Activated CD8-positive, alpha-beta memory T cell treated with anti-CD3 and anti-CD28 coated beads for 1 hour (primary cell): ENCODE measurements around the gene IGSF21.

Source experiments
- DNase-seq, 2 donors: peaks; one replicate each; pipeline ENCODE4 v3.0.0-alpha.2; 2020; ENCODE audit warnings: low read depth in 1 of 2; ENCODE audit errors: extremely low read depth in 1 of 2

Gene IGSF21

DNA sequence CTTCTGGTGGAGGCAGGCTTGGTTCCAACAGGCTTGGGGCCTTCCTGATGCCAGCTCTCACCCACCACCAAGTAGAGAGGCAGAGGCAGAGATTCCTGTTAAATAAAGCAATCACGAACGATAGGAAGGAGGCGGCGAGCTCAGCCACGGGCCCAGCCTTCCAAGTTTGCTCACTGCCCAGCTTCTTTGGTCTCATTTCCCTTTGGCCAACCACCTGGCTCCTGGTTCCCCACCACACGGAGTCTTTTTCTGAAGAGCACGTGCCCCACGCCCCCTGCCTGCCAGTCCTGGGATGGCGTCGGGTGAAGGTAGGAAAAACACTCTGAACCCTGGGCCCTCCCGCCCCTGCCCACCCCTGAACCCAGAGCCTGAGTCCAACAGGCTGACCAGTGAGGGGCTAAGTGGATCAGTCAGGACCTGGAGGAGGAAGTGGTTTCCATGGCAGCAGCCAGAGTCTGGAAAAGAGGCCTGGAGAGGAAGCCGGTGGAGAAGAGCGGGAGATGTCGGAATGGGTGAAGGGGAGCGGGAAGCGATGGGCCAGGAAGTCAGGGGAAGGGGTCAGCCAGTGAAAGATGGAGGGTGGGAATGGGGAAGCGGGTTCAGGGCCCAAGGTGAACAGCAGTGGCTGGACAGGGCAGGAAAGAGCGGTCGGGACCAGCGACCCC is 214.9 kb downstream of the IGSF21 start:
- no peak for DNase-seq

DNA sequence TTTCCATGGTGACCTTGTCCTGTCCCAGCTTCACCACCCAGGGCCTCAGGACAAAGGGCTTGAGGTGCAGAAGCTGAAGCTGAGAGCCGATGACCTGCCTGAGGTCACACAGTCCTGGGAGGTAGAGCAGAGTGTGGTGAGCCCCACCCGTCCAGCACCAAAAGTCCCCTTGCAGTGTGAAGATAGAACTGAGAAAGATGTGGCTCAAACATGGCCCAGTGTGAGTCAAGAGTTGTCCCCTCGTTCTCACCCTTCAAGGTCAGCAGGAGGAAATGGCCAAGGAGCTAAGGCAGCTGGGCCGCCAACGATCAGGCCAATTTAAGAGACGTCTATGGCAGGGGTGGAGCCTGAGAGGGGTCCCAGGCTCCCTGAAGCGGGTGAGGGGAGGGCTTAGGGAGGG is 215.7 kb downstream of the IGSF21 start:
- no peak for DNase-seq

- no peak for DNase-seq
Observed at GRCh38 chr1:18324246-18324645, 216.6 kb downstream of the IGSF21 start.

DNA sequence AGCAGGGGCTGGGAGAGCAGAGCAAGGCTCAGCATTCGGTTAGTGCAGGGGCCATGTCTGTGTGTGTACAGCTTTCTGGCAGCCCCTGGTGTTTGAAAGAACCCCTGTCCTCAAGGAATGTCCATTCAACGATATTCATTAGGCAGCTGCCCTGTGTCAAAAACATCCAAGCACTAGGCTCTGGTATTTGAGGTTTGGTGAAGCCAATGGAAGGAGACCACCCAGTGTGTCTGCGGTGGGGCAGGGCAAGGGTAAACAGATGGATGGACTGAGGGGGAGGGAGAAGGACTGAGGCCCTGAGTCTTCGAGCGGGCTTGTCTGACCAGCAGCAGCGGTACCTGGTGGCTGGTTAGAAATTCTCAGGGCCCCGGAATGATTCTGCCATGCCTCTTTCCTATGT is 217.5 kb downstream of the IGSF21 start:
- DNase-seq: no peak

- no peak for DNase-seq
Observed at GRCh38 chr1:18326211-18326897, 218.8 kb downstream of the IGSF21 start.

- DNase-seq: no peak
Observed at GRCh38 chr1:18327650-18328049, 220.1 kb downstream of the IGSF21 start.

DNA sequence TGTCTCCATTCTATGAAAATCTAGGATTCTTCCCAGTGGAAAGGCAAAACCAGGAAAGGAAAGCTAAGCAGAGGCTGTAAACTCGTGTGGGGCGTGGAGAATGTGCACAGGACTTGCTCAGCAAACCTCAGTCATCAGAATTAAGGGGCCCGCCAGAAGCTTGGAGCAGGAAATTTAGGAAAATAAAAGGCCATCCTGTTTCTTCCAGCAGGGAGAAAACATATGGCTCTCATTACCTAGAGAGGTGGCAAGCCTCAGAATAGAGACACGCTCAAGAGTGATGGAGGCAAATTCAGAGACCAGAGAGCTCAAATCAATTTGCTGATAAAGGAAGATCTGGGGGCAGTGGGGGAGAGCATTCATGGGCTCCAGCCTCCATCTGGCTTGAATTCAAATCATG is 221.2 kb downstream of the IGSF21 start:
- DNase-seq: no peak

DNA sequence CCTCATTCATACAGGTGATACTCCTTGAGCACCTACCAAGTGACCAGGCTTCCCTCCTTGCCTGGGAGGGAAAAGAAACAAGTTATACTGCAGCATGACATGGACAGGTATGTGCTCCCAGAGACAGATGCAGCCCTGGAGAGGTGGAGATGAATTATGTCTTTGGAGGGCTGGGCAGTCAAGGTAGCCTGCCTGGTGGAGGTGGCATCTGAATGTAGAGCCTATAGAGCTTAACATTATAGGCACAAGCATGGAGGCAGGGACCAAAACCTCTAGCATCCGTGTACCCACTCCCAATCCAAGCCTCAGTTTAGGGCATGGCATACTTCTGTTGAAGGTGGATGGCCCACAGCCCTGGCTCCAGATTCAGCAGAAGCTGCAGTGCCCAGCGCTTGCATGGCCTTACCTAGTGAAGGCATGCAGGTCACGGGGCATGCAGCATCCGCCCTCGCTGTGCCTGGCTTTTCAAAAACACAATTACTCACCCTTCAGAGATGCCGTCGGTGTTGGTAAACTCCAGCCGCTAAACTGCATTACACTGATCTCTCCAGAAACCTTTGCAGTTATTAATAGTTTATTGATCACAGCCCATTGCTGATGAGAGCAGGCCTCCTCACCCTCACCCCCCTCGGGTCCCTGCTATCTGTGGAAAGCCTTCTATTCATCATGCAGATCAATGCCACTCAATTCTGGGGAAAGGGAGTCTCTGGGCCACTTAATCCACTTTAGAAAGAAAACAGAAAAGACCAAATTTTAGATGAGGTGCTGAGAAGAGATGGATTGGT is 222.1 kb downstream of the IGSF21 start:
- DNase-seq: no peak

DNA sequence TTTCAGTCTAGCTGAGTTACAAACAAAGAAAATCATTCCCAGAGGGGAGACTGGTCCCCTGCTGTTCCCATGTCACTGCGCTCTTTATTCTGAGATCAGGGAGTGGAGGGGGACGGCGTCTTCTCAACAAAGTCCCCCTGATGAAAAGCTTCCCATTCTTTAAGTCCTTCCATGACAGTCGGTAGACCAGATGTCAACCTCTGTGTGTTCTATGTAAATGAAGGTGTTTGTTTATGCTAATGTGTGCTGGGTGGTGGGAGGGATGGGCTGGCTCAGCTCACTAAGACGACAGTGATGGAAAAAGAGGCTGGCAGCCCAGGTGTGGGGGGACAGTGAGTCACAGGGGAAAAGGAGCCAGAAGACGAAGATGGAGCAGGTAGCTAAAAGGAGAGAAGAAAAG is 225.0 kb downstream of the IGSF21 start:
- no peak for DNase-seq

DNA sequence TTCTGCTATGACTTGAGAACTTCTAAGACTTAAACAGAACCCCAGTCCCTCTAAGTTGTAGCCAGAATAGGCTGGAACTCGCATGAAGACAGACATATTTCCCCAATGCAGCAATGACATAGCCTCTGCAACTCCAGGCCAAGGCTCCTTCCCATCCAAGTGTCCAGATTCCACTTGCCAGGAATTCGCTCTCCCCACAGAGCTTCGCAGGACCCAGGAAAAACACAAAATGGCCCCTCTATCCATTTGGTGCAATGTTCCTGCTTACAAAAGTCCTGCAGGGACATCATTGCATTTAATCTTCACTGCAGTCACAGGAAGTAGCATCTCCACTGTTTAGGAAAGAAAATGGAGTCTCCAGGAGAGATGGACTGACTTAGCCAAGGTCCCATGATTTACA is 225.6 kb downstream of the IGSF21 start:
- DNase-seq: no peak

- DNase-seq: no peak
Observed at GRCh38 chr1:18336801-18337200, 229.2 kb downstream of the IGSF21 start.

- no peak for DNase-seq
Observed at GRCh38 chr1:18337757-18338156, 230.2 kb downstream of the IGSF21 start.

DNA sequence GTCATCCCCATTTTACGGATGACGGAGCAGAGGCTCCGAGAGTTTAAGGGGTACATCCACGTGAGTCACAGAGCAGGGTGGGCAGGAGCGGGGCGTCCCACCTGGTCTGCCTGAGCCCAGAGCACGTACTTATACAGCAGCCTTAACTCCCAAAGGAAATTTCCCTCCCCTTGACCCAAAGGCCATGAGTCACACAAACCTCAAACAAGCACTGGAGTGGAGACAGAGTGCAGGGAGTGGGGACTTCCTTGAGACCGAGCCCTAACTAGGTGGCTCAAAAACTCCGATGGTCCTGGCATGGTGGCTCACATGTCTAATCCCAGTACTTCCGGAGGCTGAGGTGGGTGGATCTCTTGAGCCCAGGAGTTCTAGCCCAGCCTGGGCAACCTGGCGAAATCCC is 231.6 kb downstream of the IGSF21 start:
- no peak for DNase-seq

- no peak for DNase-seq
Observed at GRCh38 chr1:18340158-18340764, 232.7 kb downstream of the IGSF21 start.

DNA sequence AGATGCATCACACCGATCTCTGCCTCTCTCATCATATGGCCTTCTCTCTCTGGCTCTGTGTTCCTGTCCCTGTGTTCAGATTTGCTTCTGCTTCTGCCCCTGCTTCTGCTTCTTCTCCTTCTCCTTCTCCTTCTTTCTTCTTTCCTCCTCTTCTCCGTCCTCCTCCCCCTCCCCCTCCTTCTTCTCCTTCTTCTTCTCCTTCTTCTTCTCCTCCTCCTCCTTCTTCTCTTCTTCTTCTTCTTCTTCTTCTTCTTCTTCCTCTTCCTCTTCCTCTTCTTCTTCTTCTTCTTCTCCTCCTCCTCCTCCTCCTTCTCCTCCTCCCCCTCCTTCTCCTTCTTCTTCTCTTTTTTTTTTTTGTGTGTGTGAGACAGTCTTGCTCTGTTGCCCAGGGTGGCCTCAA is 233.2 kb downstream of the IGSF21 start:
- no peak for DNase-seq

DNA sequence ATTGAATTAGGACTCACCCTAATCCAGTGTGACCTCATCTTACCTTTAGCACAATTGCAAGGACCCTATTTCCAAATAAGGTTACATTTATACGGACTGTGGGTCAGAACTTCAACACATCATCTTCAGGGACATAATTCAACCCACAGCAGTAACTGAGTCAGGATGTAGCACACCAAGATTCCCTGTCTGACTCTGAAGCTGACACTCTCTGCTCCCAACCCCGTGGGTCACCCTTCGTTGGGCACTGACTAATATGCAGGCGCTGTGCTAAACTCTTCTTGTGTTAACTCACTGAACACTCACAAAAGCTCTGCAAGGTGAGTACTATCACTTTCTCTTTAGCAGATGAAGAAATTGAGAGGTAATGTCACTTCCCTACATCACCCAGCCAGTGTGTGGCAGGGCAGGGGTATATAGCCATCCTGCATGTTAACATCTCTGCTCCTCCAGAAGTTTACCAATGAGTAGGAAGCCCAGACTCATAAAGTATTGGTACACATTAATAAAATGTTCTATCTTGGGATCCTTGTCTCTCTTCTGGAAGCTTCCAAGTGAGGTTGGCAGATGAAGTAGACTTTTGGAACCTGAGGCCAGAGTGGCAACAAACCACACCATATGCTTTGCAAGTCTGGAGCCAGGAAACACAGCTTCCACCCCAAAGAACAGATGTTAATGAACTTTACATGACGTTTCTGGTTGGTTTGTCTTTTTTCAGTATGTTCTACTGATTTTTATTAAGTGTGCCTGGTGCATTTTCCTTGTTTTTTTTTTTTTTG is 233.9 kb downstream of the IGSF21 start:
- DNase-seq: no peak

- no peak for DNase-seq
Observed at GRCh38 chr1:18342744-18343143, 235.1 kb downstream of the IGSF21 start.

DNA sequence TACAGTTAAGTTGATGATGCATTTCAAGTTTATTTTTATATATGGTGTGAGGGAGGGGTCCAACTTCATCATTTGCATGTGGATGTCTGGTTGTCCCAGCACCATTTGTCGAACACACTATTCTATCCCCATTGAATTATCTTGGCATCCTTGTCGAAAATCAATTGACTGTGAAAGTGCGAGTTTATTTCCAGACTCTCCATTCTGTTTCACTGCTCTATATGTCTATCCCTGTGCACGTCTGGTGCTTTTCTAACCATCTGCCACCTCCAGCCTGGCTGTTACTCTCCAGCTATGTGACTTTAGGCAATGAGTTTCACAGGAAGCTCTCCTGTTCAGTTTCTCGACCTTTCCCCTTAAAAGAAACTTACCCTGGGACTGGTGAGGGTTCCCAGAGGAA is 236.0 kb downstream of the IGSF21 start:
- no peak for DNase-seq

- DNase-seq: no peak
Observed at GRCh38 chr1:18344755-18345154, 237.2 kb downstream of the IGSF21 start.

GRCh38 chr1:18347559-18347958 is 240.0 kb downstream of the IGSF21 start:
- no peak for DNase-seq

DNA sequence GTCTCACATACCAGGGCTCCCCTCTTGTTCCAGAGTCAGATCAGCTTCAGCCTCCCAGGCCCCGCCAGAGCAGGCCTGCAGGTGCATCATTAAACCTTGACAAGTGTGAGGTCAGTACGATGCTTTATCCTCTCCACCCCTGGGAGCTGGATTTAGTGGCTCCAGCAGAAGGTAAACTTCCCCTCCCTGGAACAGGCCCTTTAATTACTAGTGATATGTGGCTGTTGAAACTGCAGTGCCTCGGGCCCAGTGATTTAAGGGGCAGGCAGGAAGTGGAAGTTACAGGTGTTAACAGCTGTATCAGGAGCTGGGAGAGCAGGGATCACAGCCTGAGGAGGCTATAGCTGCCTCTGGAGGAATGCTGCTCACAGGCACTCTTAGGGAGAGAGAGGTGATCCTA is 240.8 kb downstream of the IGSF21 start:
- no peak for DNase-seq
